Occipital lobe (tissue), 2 donors: ENCODE data around the gene HHIPL1. TPM values are rescaled to one million over a fixed set of nuclear protein-coding genes. Genes with fewer than 3 reads are reported as not detected.
"Not testable (repeated sequence)": the region's sequence is repeated elsewhere in the genome, so short reads cannot be mapped to it uniquely, and the experiment has no call there.

Experiments
- DNase-seq: peaks from one replicate; lab custom pipeline; 2025; lab: John Stamatoyannopoulos, UW
- total RNA-seq: library from RNA; depleted of rRNA; stranded (reverse); fragments of >200 nt; gene quantifications from one replicate; pipeline ENCODE4 v1.2.3, GENCODE V29; 2014

HHIPL1 gene
- total RNA-seq, 1 donor from 2014 or later, result 6.4 TPM

- DNase-seq, result no peak
Observed at GRCh38 chr14:99658218-99658845, 13.4 kb downstream of the HHIPL1 start.

DNA sequence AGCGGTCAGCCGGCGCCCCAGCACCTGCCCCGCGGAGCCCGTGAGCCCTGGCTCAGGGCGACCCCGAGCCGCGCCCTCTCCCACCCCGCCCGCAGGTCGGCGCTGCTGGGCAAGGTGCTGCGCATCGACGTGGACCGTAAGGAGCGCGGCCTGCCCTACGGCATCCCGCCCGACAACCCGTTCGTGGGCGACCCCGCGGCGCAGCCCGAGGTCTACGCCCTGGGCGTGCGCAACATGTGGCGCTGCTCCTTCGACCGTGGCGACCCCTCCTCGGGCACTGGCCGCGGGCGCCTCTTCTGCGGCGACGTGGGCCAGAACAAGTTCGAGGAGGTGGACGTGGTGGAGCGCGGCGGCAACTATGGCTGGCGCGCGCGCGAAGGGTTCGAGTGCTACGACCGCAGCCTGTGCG lies 14.4 kb downstream of the HHIPL1 start:
- no peak for DNase-seq

DNA sequence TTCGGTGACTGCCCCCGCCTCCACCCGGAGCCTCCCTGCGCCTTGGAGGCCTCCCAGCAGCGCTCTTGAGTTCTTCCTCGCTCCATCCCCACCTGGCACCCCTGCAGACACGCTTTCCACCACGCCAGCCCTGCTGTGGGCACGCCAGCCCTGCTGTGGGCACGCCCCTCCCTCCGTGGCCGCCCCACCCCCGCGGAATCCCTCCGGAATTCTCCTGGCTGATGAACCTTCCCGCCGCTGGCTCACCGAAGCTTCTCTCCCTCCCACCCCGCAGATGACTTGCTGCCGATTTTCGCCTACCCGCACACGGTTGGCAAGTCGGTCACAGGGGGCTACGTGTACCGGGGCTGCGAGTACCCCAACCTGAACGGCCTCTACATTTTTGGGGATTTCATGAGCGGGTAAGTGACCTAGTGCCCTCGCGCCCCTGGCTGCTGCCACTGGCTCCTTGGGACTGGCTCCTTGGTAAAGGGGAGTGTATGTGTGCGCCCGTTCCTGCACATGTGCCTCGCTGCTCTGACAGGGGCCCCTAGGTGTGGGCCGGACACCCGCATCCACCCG lies 15.2 kb downstream of the HHIPL1 start:
- no peak for DNase-seq

- DNase-seq, result no peak
Observed at GRCh38 chr14:99660794-99661193, 15.9 kb downstream of the HHIPL1 start.

GRCh38 chr14:99661206-99661605 lies 16.3 kb downstream of the HHIPL1 start:
- DNase-seq, result not testable (repeated sequence)

GRCh38 chr14:99662846-99663245 lies 17.9 kb downstream of the HHIPL1 start:
- no peak for DNase-seq

- no peak for DNase-seq
Observed at GRCh38 chr14:99663386-99664057, 18.6 kb downstream of the HHIPL1 start.

GRCh38 chr14:99664058-99664936 lies 19.4 kb downstream of the HHIPL1 start:
- no peak for DNase-seq

DNA sequence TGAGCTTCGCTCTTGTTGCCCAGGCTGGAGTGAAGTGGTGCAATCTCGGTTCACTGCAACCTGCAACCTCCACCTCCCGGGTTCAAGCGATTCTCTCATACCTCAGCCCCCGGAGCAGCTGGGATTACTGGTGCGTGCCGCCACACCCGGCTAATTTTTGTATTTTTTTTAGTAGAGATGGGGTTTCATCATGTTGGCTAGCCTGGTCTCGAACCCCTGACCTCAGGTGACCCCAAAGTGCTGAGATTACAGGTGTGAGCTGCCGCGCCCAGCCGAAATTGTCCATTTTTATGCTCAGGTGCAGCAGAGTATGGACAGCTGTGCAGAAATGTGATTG lies 20.0 kb downstream of the HHIPL1 start:
- no peak for DNase-seq

GRCh38 chr14:99666533-99666932 lies 21.6 kb downstream of the HHIPL1 start:
- no peak for DNase-seq

- no peak for DNase-seq
Observed at GRCh38 chr14:99667045-99667444, 22.1 kb downstream of the HHIPL1 start.

DNA sequence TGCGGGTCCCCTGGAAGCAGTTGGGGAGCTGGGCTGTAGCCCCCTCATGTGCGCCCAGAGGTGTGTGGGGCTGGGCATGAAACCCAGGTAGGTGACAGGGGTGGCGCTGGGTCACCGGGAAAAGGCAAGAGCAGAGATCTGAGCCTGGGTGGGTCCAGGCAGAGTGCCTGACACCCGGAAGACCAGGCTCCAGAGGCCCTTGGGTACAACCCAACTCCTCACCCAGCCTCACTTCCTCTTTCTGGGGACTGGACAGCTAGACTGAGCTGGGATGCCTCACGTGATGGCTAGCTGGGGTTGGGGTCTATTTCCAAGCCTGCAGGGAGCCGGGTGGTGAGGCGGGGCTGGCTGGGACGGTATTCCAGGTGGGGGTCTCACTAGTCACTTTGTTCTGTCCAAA lies 22.9 kb downstream of the HHIPL1 start:
- DNase-seq, result no peak

- DNase-seq, result no peak
Observed at GRCh38 chr14:99668307-99669295, 23.7 kb downstream of the HHIPL1 start.

DNA sequence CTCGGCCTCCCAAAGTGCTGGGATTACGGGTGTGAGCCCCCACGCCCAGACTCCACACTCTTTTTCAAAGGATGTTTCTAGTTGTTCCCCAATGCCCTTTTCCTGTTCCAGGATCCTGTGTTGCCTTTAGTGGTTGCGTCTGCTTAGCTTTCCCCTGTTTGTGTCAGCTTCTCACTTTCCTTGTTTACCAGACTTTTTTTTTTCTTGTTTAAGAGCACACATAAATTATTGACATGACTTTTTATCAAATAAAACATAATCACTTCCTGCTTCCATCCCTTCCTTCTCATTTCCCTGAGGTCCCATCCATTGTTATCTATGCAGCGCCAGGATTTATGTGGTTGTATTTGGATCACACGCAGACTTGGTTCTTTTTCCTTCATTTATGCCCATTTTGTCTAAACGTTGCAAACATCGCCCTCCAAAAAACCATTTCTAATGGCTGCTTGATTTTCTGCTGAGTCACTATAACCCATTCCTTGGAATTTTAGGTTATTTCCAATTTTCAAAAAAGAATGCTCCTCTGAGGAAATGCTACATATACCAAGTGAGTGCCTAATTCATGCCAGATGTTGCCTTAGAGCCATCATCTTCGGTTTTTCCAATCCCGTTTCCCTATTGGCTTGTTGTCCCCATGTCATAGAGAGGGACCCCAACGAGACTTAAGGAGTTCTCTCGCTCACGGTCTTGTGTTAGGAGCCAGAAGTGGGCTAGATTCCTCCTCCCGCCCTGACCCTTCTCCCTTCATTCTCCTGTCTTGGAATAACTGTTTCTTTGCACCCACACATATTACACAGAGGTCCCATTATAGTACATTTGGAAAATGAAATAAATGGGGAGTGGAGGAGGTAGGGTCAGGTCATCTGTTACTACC lies 25.7 kb downstream of the HHIPL1 start:
- DNase-seq, result no peak

- no peak for DNase-seq
Observed at GRCh38 chr14:99671235-99672224, 26.6 kb downstream of the HHIPL1 start.

DNA sequence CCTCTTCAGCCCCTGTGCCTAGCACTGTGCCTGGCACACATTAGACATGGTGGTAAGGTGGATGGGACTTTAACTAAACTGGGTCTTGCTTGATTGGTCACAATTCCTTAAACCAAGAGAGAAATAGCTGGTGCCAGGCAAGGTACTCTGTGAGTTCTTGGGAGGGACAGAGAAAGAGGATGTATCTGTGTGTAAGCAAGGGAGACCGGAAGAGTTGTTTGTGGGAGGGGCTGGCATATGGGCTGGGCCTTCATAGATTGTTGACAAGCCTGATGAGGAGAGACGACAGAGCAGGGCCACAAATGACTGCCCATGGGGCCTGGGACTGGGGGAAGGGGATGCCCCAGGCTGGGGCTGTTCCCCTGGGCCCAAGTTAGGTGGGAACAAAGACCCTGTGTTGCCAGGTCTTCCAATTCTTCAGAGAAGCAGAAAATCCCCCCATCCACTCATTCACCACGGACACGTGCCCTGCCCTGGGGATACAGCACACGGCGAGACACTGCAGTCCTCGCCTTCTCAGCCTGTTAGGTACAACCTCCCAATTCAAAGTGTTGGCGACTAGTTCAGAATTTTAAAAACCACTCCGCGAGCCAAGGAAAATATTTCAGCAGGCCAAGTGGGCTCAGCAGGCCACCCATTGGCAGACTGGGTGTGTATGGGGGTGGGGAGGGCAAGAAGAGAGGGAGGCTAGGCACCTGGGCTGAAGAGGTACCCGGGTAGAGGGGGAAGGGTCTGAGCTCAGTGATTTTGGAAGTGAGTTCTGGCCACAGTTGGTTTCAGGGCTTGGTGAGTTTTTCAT lies 27.8 kb downstream of the HHIPL1 start:
- no peak for DNase-seq

GRCh38 chr14:99673305-99674063 lies 28.6 kb downstream of the HHIPL1 start:
- DNase-seq, result no peak
